H1 (cell line): ENCODE measurements around the gene ATP2B3. TPM values are rescaled to one million over a fixed set of nuclear protein-coding genes. Genes with fewer than 3 reads are reported as not detected.

Experiments used
- BRCA1 ChIP-seq: IDR thresholded peaks from 2 replicates; pipeline ENCODE4 v1.6.1; 2012; ENCODE audit warnings: low read depth, low read length, improper control_type of control experiment
- CBX8 ChIP-seq: fragments of 300-800, 300-1000 bp; sonication (generic); IDR thresholded peaks from 2 replicates; pipeline ENCODE4 v1.7.1; 2016; ENCODE audit warnings: low read depth, low read length, borderline replicate concordance
- CREB1 ChIP-seq: IDR thresholded peaks from 2 replicates; pipeline ENCODE4 v1.6.1; 2012; ENCODE audit warnings: inconsistent platforms
- RAD21 ChIP-seq, 2 experiments: IDR thresholded peaks in 1 of 2; conservative IDR thresholded peaks in 1 of 2; 2 replicates each; pipeline ENCODE4 v1.6.1; 2011; ENCODE audit warnings: low read depth in 2 of 2, low read length in 2 of 2, improper control_type of control experiment in 1 of 2, inconsistent platforms in 1 of 2, mild to moderate bottlenecking in 1 of 2, moderate library complexity in 1 of 2
- SP1 ChIP-seq: IDR thresholded peaks from 2 replicates; pipeline ENCODE4 v1.6.1; 2011; ENCODE audit warnings: low read depth, low read length
- TAF7 ChIP-seq: optimal IDR thresholded peaks from 2 replicates; pipeline ENCODE3; 2011; ENCODE audit warnings: low read depth, mild to moderate bottlenecking, inconsistent platforms, low read length, moderate library complexity, borderline replicate concordance
- polyA plus RNA-seq, 7 experiments: library from polyadenylated mRNA; depleted of rRNA in 3 of 7; stranded (reverse) in 5 of 7; unstranded in 2 of 7; fragments of >200 nt in 5 of 7; fragments of 200-250 nt in 2 of 7; gene quantifications; 1 replicate in 5 of 7; 2 replicates in 1 of 7; 4 replicates in 1 of 7; pipeline versions ENCODE4 v1.2.1 to v1.2.3, GENCODE V29; 2011 to 2013; ENCODE audit warnings: missing spikeins in 2 of 7, mixed read lengths in 2 of 7
- total RNA-seq: library from RNA; stranded (reverse); fragmentation: NEBNext Ultra II Directional; extraction: Animal tissue kit (Norgen Biotek cat#: 25700); gene quantifications from 2 replicates; pipeline ENCODE4 v1.2.1, GENCODE V29; 2021

Gene ATP2B3
- total and polyA plus RNA-seq, 2 of the 8 experiments (the other 6 are each of a cell fraction or from before 2014, with no cell fraction given): 0.14 to 0.19 TPM

GRCh38 chrX:153578200-153578835, 60.9 kb downstream of the ATP2B3 start (continued):
- TF ChIP-seq RAD21 (IDR thresholded peaks at IDR 0.05 in 1 of 2, conservative IDR thresholded peaks at IDR 0.05 in 1 of 2; ENCODE audit: low read depth in 2 of 2, low read length in 2 of 2) (peak in 1 of 2 experiments; percentile 8; a peak in 1 of 4 replicates), CREB1 (no peak), BRCA1 (no peak), SP1 (no peak), TAF7 (no peak), CBX8 (no peak)
